Neural progenitor cell (in vitro differentiated cells): ENCODE measurements around the gene INPP4A. TPM values are rescaled to one million over a fixed set of nuclear protein-coding genes. Genes with fewer than 3 reads are reported as not detected.

ENCODE experiments used
- DNase-seq: peaks from one replicate; pipeline ENCODE4 v3.0.0-alpha.2; 2016; ENCODE audit warnings: low spot score
- H2AFZ ChIP-seq: fragments of 200-600 bp; sonication (generic); replicated peaks from 2 replicates; pipeline ENCODE4 v1.6.1; 2016; ENCODE audit warnings: antibody characterized with exemption
- H3F3A ChIP-seq: fragments of 200-600 bp; sonication (generic); 2 replicates; pipeline ENCODE4 v1.6.1; 2016; ENCODE audit warnings: antibody characterized with exemption, low read depth
- H3K27ac ChIP-seq: fragments of 200-600 bp; sonication (generic); 2 replicates; pipeline ENCODE4 v1.5.1; 2016; ENCODE audit warnings: mild to moderate bottlenecking
- H3K27me3 ChIP-seq: fragments of 200-600 bp; sonication (generic); 2 replicates; pipeline ENCODE4 v1.6.1; 2016; ENCODE audit warnings: mild to moderate bottlenecking, moderate library complexity
- H3K36me3 ChIP-seq: fragments of 200-600 bp; sonication (generic); 2 replicates; pipeline ENCODE4 v1.5.1; 2016
- H3K4me1 ChIP-seq: fragments of 200-600 bp; sonication (generic); 2 replicates; pipeline ENCODE4 v1.6.1; 2016; ENCODE audit warnings: mixed run types
- H3K4me2 ChIP-seq: fragments of 200-600 bp; sonication (generic); 2 replicates; pipeline ENCODE4 v1.6.1; 2016
- H3K4me3 ChIP-seq: fragments of 200-600 bp; sonication (generic); 2 replicates; pipeline ENCODE4 v1.5.1; 2016
- H3K79me2 ChIP-seq: fragments of 200-600 bp; sonication (generic); 2 replicates; pipeline ENCODE4 v1.6.1; 2016; ENCODE audit warnings: low read depth
- H3K9ac ChIP-seq: fragments of 200-600 bp; sonication (generic); 2 replicates; pipeline ENCODE4 v1.6.1; 2016
- H3K9me3 ChIP-seq: fragments of 200-600 bp; sonication (generic); 2 replicates; pipeline ENCODE4 v1.5.1; 2016; ENCODE audit warnings: low read depth
- H4K20me1 ChIP-seq: fragments of 200-600 bp; sonication (generic); 2 replicates; pipeline ENCODE4 v1.6.1; 2016; ENCODE audit warnings: low read depth
- H3K27ac Mint-ChIP-seq: 3 replicates; pipeline ENCODE4 v1.8.0; 2021; ENCODE audit warnings: mixed read lengths
- H3K27me3 Mint-ChIP-seq: 2 replicates; pipeline ENCODE4 v1.8.0; 2022; ENCODE audit warnings: low read depth, mild to moderate bottlenecking, inconsistent platforms, moderate library complexity, mixed read lengths; ENCODE audit not compliant: insufficient read depth
- H3K36me3 Mint-ChIP-seq: 3 replicates; pipeline ENCODE4 v1.8.0; 2021; ENCODE audit warnings: mixed read lengths
- H3K4me1 Mint-ChIP-seq: 3 replicates; pipeline ENCODE4 v1.8.0; 2021; ENCODE audit warnings: mixed read lengths
- H3K4me3 Mint-ChIP-seq: 3 replicates; pipeline ENCODE4 v1.8.0; 2021; ENCODE audit warnings: mild to moderate bottlenecking, moderate library complexity, mixed read lengths
- H3K9me3 Mint-ChIP-seq: 3 replicates; pipeline ENCODE4 v1.8.0; 2020; ENCODE audit warnings: mixed read lengths
- CTCF ChIP-seq: fragments of 200-600 bp; sonication (generic); IDR thresholded peaks from 2 replicates; pipeline ENCODE4 v1.5.1; 2017; ENCODE audit warnings: antibody characterized with exemption, mild to moderate bottlenecking
- EZH2 ChIP-seq: fragments of 200-600 bp; sonication (generic); IDR thresholded peaks from 2 replicates; pipeline ENCODE4 v1.6.1; 2017; ENCODE audit warnings: antibody characterized with exemption, mild to moderate bottlenecking, moderate library complexity
- EZH2phosphoT487 ChIP-seq: fragments of 200-600 bp; sonication (generic); IDR thresholded peaks from 2 replicates; pipeline ENCODE4 v1.6.1; 2017; ENCODE audit warnings: antibody characterized with exemption
- total RNA-seq: library from RNA; depleted of rRNA; stranded (reverse); fragments of >200 nt; gene quantifications from 2 replicates; pipeline ENCODE4 v1.2.3, GENCODE V29; 2015; ENCODE audit warnings: low replicate concordance

Gene INPP4A
- total RNA-seq, 1 donor from 2014 or later = 35.1 TPM

DNA sequence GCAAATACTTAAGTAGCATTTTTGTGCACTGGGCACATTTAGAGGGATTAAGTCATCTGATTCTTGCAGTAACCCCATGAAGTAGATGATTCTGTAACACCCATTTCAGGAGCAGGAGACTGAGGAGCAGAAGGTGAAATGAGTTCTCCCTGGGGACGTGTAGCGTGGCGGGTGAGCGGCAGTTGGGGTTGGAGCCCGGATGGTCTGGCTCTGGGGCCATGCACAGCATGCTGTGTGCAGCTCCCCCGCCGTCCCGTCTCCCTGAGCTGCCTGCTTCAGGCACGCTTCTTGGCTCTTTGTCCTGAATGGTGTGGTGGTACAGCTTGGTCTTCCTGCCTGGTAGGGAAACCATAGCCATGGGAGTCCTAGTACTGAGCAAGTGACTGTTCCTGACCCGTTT is 32.4 kb downstream of the INPP4A start:
- no peaks in the 10 kb centered on the region for H3K9me3 Mint-ChIP-seq
- H3K27me3 ChIP-seq = no peaks in the 10 kb centered on the region

DNA sequence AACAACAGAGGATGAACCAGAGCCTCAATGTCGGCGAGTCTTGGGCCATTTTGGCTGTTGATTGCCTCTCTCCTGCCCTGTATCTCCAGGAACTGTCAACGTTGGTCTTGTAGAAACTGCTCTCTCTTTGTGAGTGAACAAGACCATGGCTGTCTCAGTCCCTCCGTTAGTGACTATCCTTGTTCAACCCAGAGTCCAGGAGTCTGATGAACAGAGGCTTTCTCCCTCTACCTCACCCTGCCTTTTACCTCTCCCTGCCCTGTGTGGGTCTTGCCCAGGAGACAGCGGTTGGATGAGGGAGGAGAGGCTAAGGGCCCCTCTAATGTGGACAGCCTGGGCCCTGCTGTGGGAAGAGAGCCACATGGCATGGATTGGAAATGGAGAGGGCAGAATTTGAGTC is 32.8 kb downstream of the INPP4A start:
- no peak for DNase-seq
- H3F3A ChIP-seq = no peaks in the 10 kb centered on the region
- no peak overlapping the region for H3K9ac ChIP-seq
- no peaks in the 10 kb centered on the region for H3K27me3 ChIP-seq
- Mint-ChIP-seq H3K4me3 (no peak overlapping the region), H3K27me3 (peaks cover 3% of the 10 kb centered on the region), H3K4me1 (peaks cover 13% of the 10 kb centered on the region), H3K36me3 (no peaks in the 10 kb centered on the region), H3K9me3 (no peaks in the 10 kb centered on the region), H3K27ac (no peak overlapping the region)
- H3K79me2 ChIP-seq = peaks cover 25% of the 10 kb centered on the region
- H2AFZ ChIP-seq = no peak overlapping the region
- no peak overlapping the region for H3K27ac ChIP-seq
- TF ChIP-seq EZH2 (no peak), CTCF (no peak), EZH2phosphoT487 (no peak)
- H3K9me3 ChIP-seq = no peaks in the 10 kb centered on the region
- no peak overlapping the region for H3K4me2 ChIP-seq
- peaks cover 8% of the 10 kb centered on the region for H3K4me1 ChIP-seq
- H4K20me1 ChIP-seq = peaks cover 52% of the 10 kb centered on the region
- no peak overlapping the region for H3K4me3 ChIP-seq
- no peaks in the 10 kb centered on the region for H3K36me3 ChIP-seq

More for the DNA sequence above, 32.4 kb downstream of the INPP4A start:
- Histone ChIP-seq H3K4me1 (peaks cover 8% of the 10 kb centered on the region), H3K36me3 (no peaks in the 10 kb centered on the region), H3K9me3 (no peaks in the 10 kb centered on the region), H3K9ac (no peak overlapping the region), H3K4me3 (no peak overlapping the region), H3K79me2 (peaks cover 24% of the 10 kb centered on the region), H2AFZ (no peak overlapping the region), H3F3A (no peaks in the 10 kb centered on the region), H3K4me2 (no peak overlapping the region), H3K27ac (no peak overlapping the region), H4K20me1 (peaks cover 48% of the 10 kb centered on the region)
- H3K27me3 Mint-ChIP-seq = peaks cover 3% of the 10 kb centered on the region
- TF ChIP-seq CTCF (no peak), EZH2phosphoT487 (no peak), EZH2 (no peak)
- no peak for DNase-seq
- no peaks in the 10 kb centered on the region for H3K36me3 Mint-ChIP-seq
- H3K4me3 Mint-ChIP-seq = no peak overlapping the region
- no peak overlapping the region for H3K27ac Mint-ChIP-seq
- peaks cover 13% of the 10 kb centered on the region for H3K4me1 Mint-ChIP-seq

- TF ChIP-seq CTCF = no peak
- no peak for TF ChIP-seq EZH2phosphoT487
- no peak for TF ChIP-seq EZH2
- H3F3A ChIP-seq = no peaks in the 10 kb centered on the region
- H3K27ac ChIP-seq = no peak overlapping the region
- Mint-ChIP-seq H3K27ac (no peak overlapping the region), H3K9me3 (no peaks in the 10 kb centered on the region), H3K27me3 (peaks cover 3% of the 10 kb centered on the region), H3K4me3 (no peak overlapping the region), H3K4me1 (peaks cover 13% of the 10 kb centered on the region), H3K36me3 (no peaks in the 10 kb centered on the region)
- H3K4me1 ChIP-seq = peaks cover 8% of the 10 kb centered on the region
- H3K4me2 ChIP-seq = no peak overlapping the region
- H3K4me3 ChIP-seq = no peak overlapping the region
- H3K9me3 ChIP-seq = no peaks in the 10 kb centered on the region
- peaks cover 53% of the 10 kb centered on the region for H4K20me1 ChIP-seq
- H3K79me2 ChIP-seq = peaks cover 27% of the 10 kb centered on the region
- no peak overlapping the region for H3K9ac ChIP-seq
- H2AFZ ChIP-seq = no peak overlapping the region
- no peak for DNase-seq
- no peaks in the 10 kb centered on the region for H3K27me3 ChIP-seq
- no peaks in the 10 kb centered on the region for H3K36me3 ChIP-seq
Measured at GRCh38 chr2:98478088-98478551, 33.5 kb downstream of the INPP4A start.
